GM15510 (cell line): ENCODE data around the gene UNC119B.

ENCODE experiments used
- POLR2A ChIP-seq: IDR thresholded peaks from 3 replicates; pipeline ENCODE4 v1.6.1; 2011; ENCODE audit warnings: borderline replicate concordance; ENCODE audit not compliant: insufficient read length; ENCODE audit errors: extremely low read depth

Gene UNC119B

DNA sequence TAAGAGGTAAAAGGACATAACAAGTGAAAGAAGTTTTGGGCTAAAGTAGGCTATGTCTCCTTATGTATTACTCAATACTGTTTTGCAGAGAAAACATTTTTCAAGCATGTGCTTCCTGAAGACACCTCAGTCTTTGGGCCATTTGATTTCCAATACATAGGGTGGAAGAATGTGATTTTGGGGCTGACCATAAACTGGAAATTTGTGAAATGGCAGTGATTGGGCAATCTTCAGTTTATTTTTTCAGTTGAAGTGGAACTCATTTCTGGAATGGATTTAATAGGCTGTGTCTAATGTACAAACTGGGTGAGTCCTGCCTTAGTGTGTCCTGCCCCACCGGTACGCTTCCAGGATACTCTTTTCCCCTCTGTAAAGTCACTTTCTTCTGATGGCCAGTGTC is 12.5 kb downstream of the UNC119B start:
- no peak for TF ChIP-seq POLR2A

DNA sequence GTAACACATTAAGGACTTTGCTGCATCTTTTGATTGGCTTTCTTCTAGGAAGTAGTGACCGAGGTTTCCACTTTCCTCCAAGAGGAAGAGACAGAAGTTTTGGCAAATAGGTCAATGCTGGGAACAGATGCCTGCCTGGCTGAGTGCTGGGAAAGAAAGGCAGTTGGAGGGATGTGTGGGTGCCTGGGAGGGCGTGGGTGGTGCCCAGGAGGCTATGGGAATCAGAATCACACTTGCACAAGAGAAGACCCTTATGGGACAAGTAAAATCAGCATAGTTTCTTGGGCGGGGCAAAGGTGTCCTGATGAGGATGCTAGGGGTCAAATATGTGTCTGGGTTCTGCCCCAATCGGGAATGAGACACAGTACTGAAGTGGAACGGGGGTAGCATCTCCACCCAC is 14.5 kb downstream of the UNC119B start:
- TF ChIP-seq POLR2A: no peak

DNA sequence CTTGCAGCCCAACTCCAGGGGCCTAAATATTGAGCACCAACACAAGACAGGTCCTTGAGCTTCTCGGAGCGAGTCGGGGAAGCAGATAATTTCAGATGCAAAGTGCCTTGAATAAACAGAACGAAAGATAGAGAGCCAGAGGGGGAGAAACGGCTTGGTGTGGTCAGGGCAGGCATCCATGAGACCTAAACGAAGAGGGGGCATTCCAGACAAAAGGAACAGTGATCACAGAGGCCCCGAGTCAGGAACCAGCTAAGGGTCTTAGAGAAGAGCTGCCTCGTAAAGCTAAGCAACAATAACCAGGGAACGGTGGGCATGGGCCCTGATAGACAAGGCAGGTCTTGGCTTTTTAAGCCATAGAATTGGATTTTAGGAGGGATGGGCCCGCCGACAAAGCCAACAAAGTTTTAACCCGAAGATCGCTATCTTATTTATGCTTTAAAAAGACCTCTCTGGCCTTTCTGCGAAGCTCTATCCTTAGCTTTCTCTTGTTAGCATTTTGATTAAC is 14.9 kb downstream of the UNC119B start:
- no peak for TF ChIP-seq POLR2A

DNA sequence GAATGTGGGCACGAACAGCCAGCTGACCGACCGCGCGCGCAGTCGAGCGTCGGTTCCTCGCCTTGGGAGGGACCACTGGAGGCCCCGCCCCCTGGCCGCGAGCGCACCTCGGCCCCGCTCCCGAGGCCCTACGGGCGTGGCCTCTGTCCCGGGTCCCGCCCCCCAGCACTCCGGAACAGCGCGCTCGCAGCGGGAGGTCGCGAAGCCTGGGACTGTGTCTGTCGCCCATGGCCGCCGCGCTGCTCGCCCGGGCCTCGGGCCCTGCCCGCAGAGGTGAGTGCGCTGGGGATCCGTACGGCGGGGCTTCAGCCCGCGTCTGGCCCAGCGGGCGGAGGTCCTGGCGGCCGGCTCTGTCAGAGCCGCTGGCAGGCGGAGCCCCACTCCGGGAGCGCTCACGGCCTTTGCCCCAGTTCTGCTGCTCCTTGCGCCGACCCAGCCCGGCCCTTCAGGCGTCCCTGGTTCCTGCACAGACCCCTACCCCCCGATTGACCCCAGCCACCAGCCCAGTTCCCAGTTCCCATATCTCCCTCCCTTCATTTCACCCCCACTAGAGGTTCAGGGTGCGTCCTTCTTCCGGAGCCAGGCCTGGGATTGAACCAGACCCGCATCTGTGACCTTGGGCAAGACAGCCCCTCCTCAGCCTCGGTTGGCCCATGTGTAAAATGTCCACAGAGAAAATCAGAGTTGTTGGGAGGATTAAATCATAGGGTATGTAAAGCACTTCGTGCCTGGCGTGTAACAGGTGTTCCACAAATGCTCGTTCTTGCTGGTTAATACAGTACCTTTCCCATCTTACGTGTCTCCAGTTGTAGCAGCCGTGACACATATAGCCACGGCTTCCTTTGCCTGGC is 15.6 kb downstream of the UNC119B start, which contains the start of gene ACADS:
TSS of gene ACADS (plus strand) at position 168 of the 851 bp plus-strand sequence. CDS start at position 228, 60 bp downstream.
- peak; percentile 82 for TF ChIP-seq POLR2A

DNA sequence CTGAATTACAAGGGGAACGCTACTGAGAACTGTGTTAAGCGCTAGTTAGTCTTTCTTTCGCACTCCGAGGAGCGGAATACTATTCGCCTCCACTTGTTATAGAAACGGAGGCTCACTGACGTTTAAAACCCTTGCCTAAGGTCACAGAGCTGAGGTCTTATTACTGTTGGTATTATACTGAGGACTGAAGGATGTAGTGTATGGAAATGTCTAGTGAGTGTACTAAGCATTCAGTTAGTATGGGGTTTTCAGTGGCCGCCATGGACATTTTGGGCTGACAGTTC is 16.2 kb downstream of the UNC119B start:
- TF ChIP-seq POLR2A: no peak

DNA sequence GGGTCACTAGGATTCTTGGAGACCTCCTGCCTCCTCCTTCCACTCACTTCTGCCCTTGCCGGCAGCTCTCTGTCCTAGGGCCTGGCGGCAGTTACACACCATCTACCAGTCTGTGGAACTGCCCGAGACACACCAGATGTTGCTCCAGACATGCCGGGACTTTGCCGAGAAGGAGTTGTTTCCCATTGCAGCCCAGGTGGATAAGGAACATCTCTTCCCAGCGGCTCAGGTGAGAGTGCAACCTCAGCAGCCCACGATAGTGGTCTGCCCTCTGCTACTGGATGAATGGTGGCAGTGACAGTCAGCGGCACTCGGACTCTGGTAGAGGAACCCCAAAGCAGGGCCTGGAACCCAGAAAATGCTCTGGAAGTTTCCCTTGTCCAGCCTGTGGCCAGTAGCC is 16.7 kb downstream of the UNC119B start:
- TF ChIP-seq POLR2A: no peak

DNA sequence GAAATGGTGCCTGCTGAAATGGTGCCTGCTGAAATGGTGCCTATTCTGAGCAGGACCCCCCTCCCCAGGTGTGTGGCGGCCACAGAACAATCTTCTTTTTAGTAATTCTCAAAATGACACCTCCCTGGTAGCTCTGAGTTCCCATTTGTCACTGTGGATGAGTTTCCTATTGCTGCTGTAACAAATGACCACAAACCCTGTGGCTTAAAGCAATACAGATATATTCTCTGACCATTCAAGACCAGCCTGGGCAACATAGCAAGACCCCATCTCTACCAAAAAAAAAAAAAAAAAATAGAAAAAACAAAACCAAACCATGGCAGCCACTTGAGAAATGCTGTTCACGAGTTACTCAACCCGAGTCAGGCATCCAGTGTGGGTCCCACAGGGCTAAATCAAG is 23.3 kb downstream of the UNC119B start:
- no peak for TF ChIP-seq POLR2A

DNA sequence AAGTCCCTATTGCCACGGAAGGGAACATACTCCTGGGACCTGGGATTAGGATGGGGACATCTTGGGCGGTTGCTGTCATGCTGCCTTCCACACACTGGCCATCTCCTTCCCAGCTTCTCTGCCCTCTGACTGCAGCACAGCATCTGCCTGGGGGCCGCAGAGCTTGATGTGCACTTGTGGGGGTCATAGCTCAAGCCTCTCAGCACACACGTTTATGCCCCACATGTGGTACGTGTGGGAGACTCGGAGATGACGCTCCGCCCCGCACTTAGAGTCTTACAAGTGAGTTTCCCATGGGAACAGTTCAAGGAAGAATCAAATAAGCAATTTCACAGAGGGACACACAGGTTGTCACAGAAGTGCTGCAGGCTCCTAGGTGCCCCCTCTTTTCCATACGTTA is 24.0 kb downstream of the UNC119B start:
- TF ChIP-seq POLR2A: no peak

DNA sequence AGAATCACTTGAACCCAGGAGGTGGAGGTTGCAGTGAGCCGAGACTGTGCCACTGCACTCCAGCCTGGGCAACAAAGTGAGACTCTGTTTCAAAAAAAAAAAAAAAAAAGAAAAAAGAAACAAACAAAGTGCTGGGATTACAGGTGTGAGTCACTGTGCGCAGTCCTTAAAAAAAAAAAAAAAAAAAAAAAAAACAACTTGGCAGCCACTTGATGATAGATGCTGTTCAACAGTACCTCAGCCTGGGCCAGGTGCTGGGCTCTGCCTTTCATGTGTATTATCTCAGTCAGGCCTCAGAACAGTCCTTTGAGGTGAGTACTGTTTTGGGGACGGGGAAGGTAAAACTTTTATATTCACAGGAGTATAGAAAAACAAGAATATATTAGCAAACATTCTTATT is 24.9 kb downstream of the UNC119B start:
- no peak for TF ChIP-seq POLR2A

DNA sequence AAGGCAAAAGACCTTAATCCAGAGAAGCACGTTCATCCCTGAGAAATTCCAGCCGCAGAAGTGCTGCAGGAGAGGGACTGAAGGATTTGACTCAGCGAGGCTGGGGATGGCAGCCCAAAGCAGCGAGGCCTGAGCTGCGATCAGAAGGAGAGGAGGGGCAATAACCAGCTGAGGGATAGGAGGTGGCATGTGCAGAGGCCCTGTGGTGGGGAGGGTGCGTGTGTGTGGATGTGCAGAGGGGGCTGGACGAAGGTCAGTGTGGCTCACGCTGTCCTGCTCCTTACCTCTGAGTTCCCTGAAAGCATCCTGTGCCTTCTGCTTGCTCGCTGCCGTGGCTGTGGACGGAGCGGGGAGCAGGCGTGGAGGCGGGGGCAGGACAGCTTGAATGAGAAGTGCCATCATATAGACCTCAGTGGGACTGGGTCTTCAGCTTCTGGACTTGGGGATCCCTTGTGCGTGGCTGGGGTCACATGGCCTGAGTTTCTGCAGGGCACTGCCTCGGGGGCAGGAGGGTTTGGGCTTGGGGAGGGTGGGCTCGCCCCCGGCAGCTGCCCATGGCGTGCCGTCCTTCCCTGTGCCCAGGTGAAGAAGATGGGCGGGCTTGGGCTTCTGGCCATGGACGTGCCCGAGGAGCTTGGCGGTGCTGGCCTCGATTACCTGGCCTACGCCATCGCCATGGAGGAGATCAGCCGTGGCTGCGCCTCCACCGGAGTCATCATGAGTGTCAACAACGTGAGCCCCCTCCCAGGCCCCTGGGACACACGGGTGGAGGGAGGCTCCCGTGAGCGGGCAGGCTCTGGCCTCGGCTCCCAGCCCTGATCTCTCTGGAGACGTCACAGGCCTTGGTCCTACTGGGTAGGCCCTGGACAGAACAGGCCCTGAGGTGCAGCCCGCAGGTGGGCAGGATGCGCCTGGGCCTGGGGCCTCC is 26.4 kb downstream of the UNC119B start:
- TF ChIP-seq POLR2A: no peak

DNA sequence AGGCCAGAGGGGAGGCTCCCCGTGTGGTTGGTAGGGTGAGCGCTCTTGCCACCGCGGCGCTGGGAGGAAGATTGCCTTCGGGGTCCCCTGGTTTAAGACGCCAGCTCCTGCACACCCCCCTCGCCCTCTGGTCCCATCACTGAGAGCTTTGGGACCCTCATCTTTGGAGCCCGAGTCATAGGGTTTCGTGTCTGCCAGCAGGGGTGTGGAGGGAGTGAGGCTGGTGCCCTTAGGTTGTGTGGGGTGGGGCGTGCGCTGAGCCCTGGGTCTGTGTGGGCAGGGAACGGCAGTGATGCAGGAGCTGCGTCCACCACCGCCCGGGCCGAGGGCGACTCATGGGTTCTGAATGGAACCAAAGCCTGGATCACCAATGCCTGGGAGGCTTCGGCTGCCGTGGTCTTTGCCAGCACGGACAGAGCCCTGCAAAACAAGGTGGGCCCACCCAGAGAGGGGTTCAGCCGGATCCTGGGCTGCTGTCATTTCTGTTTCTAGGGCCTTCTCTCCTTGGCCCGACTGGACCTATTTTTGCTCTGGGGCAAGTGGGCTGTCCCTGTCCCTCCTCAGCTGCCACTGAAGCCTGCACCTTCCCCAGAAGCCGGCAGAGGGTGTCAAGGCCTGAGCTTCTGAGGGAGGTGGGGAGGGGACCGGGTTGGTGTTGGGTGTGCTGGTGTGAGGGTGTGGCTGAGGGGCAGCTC is 27.4 kb downstream of the UNC119B start:
- no peak for TF ChIP-seq POLR2A

DNA sequence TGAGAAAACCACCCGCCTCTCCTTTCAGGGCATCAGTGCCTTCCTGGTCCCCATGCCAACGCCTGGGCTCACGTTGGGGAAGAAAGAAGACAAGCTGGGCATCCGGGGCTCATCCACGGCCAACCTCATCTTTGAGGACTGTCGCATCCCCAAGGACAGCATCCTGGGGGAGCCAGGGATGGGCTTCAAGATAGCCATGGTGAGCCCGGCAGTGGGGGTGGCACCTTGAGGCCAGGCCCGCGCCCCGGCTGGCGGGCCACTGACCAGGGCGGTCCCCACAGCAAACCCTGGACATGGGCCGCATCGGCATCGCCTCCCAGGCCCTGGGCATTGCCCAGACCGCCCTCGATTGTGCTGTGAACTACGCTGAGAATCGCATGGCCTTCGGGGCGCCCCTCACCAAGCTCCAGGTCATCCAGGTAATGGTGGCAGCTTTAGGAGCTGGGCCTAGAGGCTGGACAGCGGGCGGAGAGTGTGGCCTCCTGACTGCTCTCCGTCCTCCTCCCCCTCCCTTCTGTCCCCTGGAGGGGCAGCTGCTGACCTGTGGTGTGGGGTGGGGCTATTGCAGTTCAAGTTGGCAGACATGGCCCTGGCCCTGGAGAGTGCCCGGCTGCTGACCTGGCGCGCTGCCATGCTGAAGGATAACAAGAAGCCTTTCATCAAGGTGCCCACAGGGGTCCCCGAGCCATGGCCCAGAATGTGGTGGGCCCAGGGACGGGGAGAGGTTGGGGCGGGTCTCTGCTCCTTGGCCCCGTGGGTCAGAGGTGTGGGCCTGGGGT is 28.2 kb downstream of the UNC119B start:
- no peak for TF ChIP-seq POLR2A

DNA sequence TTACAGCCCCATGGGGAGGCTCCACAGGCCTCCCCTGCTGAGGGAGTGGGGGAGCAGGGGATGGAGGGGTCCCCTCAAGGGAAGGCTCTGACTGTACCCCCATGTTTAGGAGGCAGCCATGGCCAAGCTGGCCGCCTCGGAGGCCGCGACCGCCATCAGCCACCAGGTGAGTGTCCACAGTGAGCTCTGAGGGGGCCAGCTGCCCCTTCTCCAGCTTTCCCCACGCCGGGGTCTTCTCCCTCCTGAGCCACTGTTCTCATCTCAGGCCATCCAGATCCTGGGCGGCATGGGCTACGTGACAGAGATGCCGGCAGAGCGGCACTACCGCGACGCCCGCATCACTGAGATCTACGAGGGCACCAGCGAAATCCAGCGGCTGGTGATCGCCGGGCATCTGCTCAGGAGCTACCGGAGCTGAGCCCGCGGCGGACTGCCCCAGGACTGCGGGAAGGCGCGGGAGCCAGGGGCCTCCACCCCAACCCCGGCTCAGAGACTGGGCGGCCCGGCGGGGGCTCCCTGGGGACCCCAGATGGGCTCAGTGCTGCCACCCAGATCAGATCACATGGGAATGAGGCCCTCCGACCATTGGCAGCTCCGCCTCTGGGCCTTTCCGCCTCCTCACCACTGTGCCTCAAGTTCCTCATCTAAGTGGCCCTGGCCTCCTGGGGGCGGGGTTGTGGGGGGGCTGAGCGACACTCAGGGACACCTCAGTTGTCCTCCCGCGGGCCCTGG is 28.9 kb downstream of the UNC119B start:
- no peak for TF ChIP-seq POLR2A
